Measurements from ENCODE around the gene MLXIP.
"Not testable (repeated sequence)": the region's sequence is repeated elsewhere in the genome, so short reads cannot be mapped to it uniquely, and the experiment has no call there.

MLXIP gene

DNA sequence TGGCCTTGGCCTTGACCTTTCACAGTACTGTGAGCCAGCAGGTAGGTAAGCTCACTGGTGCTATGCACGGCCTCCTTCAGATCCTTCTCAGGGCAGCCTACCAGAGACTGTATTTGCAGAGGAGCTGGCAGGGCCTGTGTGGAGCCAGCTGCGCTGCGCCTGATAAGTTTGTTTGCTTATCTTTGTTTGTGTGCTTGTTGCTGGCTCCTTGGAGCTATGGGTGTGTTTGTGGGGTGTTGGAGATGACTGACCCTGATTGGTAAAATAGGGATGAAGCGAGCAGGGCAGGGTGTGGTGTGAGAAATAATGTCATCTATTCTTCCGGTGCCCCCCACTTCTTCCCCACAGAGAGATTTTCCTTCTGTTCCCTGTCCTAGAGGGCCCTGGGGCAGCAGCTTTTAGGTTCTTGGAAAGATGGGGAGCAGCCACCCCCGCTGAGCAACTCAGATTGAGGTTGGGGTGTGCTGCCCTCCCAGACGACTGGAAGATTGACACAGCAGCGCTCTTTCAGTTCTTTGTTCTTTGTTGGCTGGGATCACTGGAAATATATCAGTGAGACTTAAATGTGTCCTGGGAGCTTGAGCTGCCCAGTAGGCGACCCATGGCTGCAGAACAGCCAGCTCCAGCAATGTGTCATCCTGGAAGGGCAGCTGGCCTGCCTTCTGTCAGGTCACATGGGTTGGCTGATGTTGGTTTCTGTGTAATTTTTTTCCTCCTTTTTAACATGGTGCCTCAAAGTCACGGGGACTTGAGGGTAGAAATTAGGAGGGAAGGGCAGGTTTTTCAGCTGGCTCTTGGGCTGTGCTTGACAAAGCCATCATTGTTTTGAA lies 19.6 kb downstream of the MLXIP start:
- DNase-seq: peak; percentile 64

- DNase-seq: no peak
Measured at GRCh38 chr12:122099280-122099749, 20.8 kb downstream of the MLXIP start.

DNA sequence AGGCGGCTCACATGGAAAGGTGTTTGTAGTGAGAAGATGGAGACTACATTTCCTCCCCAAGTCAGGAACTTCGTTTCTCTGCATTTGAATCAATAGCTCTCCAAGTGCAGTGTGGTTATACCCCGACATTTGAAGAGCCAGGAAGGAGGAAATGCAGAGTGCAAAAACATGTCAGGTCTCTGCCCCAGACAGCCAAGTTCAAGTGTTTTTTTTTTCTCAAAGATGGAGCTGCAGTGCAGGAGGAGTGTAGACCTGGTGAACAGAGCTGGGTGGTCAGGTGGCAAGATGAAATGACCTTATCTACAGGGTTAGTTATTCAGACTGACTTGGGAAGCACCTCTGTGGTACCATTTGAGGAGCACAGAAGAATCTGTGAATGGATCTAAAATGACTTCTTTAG lies 21.3 kb downstream of the MLXIP start:
- DNase-seq: no peak

- peak; percentile 66 for DNase-seq
Measured at GRCh38 chr12:122100568-122100967, 22.0 kb downstream of the MLXIP start.

GRCh38 chr12:122102331-122102730 lies 23.8 kb downstream of the MLXIP start:
- DNase-seq: no peak

GRCh38 chr12:122104844-122105243 lies 26.3 kb downstream of the MLXIP start:
- DNase-seq: no peak

- not testable (repeated sequence) for DNase-seq
Measured at GRCh38 chr12:122105496-122105895, 26.9 kb downstream of the MLXIP start.

DNA sequence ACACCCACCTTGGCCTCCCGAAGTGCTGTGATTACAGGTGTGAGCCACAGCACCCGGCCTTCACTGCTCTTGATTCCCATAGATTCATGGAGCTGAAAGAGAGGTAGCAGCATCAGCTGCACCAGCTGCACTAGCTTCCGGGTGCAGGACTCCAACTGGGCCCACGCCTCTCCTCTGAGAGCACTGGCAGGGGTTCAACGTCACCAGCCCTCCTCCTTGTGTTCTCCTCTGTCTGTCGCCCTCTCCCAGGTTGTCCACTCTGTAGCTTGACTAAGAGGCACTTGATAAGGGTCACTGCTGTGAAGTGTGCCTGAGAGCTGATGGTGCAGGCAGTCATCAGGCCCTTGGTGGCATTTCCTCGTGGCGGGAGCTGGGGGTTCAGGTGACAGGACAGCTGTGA lies 28.3 kb downstream of the MLXIP start:
- DNase-seq: no peak

DNA sequence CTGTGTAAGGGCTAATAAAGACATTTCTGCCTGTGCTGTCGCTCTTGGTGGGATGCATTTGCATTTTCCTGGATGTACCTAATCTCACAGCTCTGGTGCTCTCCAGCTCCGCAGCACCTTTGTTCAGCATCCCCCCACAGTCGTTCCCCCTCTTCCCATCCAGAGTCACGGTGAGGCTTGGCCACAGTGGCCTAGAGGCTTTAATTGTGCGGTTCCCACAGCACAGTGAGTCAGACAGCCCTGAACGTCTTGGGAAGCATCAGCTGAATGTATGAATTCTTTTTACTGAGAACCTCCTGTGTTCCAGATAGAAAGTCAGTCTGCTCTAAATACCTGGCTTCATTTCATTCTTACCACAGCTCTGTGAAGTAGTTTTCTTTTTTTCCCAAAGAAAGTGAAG lies 28.7 kb downstream of the MLXIP start:
- DNase-seq: no peak

- DNase-seq: no peak
Measured at GRCh38 chr12:122111089-122111641, 32.6 kb downstream of the MLXIP start.

GRCh38 chr12:122116707-122117535 lies 38.4 kb downstream of the MLXIP start:
- DNase-seq: no peak

- DNase-seq: no peak
Measured at GRCh38 chr12:122117979-122118378, 39.4 kb downstream of the MLXIP start.

DNA sequence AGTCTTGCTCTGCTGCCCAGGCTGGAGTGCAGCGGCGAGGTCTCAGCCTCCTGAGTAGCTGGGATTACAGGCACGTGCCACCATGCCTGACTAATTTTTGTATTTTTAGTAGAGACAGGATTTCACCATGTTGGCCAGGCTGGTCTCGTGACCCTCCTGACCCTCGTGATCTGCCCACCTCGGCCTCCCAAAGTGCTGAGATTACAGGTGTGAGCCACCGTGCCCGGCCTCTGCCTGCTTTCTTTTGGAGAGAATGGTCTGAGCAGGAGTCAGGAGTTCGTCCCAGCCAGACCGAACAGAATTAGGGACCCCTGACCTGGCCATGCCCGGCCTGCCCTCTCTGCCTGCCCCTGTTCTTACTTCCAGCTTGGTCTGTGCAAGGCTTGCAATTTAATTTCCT lies 42.8 kb downstream of the MLXIP start:
- DNase-seq: not testable (repeated sequence)

DNA sequence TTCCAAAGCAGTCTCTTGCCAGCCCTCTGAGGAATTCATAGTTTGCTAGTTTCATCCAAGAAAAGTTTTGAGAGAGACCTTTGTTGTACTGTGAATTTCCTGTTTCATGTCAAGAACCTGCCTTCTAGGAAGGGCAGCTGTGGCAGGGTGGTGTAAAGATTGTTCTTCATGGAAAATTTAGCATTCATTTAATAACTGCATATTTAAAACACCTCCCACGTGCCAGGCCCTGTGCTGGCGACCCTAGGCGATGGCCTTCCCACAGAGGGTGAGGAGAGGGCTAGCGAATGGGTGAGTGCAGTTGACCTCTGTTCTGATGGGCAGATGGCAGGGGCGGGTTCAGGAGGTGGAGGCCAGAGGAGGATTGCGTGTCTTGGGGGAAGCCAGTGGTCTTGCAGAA lies 43.2 kb downstream of the MLXIP start:
- no peak for DNase-seq

GRCh38 chr12:122123051-122123760 lies 44.6 kb downstream of the MLXIP start:
- peak; percentile 95 for DNase-seq

DNA sequence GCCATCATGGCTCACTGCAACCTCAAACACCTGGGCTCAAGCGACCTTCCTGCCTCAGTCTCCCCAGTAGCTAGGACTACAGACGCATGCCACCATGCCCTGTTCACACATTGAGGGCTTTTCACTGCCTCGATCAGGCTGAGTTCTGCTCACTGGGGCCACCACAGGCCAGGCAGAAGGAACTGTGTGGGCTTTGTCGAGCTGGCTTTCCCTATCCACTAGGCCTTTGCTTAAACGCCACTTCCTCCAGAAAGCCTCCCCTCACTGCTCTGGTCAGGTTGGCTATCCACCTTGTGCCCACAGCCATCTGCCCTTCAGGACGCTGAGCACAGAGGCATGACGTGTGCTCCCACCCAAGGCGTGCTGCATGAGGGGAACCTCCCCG lies 45.2 kb downstream of the MLXIP start:
- DNase-seq: no peak

GRCh38 chr12:122124370-122124769 lies 45.8 kb downstream of the MLXIP start:
- DNase-seq: no peak

DNA sequence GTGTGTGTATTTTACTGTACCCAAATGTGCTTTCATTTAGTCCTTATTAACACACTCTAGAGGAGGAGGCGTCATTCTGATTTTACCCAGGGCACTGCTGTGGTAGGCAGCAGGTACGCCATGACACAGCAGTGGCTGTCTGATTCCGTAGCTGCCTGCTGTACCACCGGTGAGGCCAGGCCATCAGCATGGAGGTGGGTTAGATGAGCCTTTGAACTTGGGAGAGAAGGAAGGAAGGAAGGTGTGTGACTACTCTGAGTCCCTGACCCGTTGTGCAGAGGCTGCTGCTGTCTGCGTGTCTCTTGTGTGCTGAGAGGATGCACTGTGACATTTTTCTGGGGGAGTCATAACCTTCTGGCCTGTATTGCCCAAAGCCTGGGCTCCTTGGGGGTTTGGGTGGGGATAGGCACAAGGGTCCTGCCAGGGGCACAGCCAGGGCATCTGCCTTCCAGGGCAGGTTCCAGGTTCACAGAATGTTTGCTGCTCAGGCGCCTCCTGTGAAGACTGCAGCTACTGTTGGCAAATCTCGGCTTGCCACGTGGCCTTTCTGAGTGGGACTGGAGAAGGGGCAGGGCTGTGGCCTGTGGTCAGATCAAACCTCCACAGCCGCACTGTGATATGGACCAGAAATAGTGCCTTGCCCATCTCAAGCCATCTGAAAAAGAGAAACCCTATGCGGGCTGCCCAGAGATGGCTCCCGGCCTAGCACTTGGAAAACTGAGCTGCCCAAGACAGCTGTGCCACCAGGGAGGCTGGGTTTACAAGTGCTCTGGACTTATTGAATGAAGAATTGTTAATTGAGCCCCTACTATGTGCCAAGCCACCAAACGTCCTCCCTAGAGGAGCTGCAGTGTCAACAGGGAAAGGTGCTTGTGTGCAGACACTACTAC lies 47.1 kb downstream of the MLXIP start:
- DNase-seq: no peak

- DNase-seq: no peak
Measured at GRCh38 chr12:122126342-122126635, 47.7 kb downstream of the MLXIP start.

DNA sequence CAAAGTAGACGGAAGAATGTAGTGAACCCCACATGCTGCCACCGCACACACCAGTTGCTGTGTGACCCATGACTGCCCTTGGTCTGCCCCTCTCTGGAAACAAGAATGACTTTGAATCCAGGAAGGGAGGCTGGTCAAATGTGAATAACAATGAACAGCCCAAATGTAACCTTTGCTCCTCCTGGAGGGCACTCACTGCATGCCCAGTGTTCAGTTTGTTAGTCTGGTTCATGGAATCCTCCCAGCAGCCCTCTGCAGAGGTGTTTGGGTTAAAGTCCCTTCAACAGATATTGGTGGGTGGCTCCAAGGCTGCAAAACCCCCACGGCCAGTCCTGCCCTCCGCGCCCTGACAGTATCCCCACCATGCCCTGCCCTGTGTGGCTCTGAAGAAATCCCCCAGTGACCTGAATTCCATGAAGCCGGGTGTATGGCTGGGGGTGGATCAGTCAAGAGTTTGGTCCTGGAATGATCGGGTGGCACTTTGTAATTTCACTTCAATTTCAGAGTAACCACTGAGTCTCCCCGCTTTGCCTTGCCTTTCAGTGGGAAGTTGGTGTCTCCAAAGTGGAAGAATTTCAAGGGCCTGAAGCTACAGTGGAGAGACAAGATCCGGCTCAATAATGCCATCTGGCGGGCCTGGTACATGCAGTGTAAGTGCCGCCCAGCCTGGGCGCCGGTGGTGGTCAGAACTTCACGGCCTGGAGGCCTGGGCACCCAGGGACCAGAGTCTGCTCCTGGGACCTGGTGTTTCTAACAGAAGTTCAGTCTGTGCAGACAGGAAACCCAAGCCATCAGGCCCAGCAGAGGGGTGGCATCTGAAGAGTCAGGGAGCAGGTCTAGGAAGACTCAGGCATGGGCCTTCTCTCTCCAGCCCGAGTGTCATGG lies 48.4 kb downstream of the MLXIP start:
- no peak for DNase-seq

DNA sequence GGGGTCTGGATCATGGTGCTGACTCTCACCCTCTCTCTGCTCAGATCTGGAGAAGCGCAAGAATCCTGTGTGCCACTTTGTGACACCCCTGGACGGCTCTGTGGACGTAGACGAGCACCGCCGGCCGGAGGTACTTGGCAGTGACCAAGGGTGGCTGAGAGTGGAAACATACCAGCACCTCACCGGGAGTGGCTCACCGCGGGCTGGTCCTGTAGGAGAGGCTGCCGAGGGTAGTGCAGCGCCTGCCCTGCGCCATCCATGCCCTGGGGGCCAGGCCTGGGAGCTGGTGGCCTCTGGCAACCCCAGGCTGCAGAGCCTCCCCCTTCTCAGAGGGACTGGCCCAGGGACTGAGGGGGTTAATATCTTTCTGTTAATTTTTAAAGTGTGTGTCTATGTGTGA lies 49.3 kb downstream of the MLXIP start:
- DNase-seq: no peak
